B cell (primary cell): ENCODE measurements around the gene C2orf42. TPM values are rescaled to one million over a fixed set of nuclear protein-coding genes. Genes with fewer than 3 reads are reported as not detected.

Experiments
- ATAC-seq: fragments of 200-7000 bp; cut with Tn5 transposase; one replicate; pipeline ENCODE4 v1.10.0; 2021; ENCODE audit warnings: low read depth, mild to moderate bottlenecking, moderate number of reproducible peaks, moderate library complexity
- CTCF ChIA-PET: fragments of 350-600 bp; sonication (Branson Sonifier 250); formaldehyde crosslinking; loops from one replicate; lab custom pipeline; 2021; ENCODE audit warnings: antibody characterized with exemption, inconsistent platforms; lab: Charles Lee
- POLR2A ChIA-PET: fragments of 350-600 bp; sonication (Branson Sonifier 250); formaldehyde crosslinking; loops from one replicate; lab custom pipeline; 2021; ENCODE audit warnings: antibody characterized with exemption; lab: Charles Lee
- DNase-seq: peaks from one replicate; pipeline ENCODE4 v3.0.0; 2013
- H2AFZ ChIP-seq: 2 replicates; pipeline ENCODE4 v1.6.1; 2012; ENCODE audit warnings: mild to moderate bottlenecking, low read depth, low read length; ENCODE audit not compliant: insufficient read depth, poor library complexity, severe bottlenecking
- H3K27ac ChIP-seq, 2 donors: 1 replicate in 1 of 2; 2 replicates in 1 of 2; pipeline ENCODE4 v1.5.1; 2012 to 2013; ENCODE audit warnings: low read length in 2 of 2, mild to moderate bottlenecking in 2 of 2, moderate library complexity in 1 of 2
- H3K27me3 ChIP-seq, 4 experiments: fragments of 200-600 bp in 1 of 4; sonication (generic) in 1 of 4; replicated peaks in 1 of 4; 1 replicate in 2 of 4; 2 replicates in 2 of 4; pipeline versions ENCODE4 v1.6.1 to v1.7.0; 2013 to 2016; ENCODE audit warnings: low read length in 3 of 4, mild to moderate bottlenecking in 2 of 4, mixed read lengths in 1 of 4, moderate library complexity in 1 of 4; ENCODE audit not compliant: insufficient read depth in 4 of 4, control insufficient read depth in 3 of 4; ENCODE audit errors: control extremely low read depth in 1 of 4
- H3K36me3 ChIP-seq, 2 experiments: replicated peaks in 1 of 2; 1 replicate in 1 of 2; 2 replicates in 1 of 2; pipeline versions ENCODE4 v1.6.1 to v1.7.1; 2013; ENCODE audit warnings: low read length in 1 of 2; ENCODE audit not compliant: insufficient read depth in 2 of 2, control insufficient read depth in 1 of 2; ENCODE audit errors: control extremely low read depth in 1 of 2, extremely low read depth in 1 of 2
- H3K4me1 ChIP-seq, 2 donors: fragments of 200-600 bp in 1 of 2; sonication (generic) in 1 of 2; 1 replicate in 1 of 2; 2 replicates in 1 of 2; pipeline versions ENCODE4 v1.5.1 to v1.6.1; 2013 to 2017; ENCODE audit warnings: low read length in 2 of 2; ENCODE audit not compliant: control insufficient read depth in 2 of 2, insufficient read depth in 2 of 2
- H3K4me2 ChIP-seq: replicated peaks from 2 replicates; pipeline ENCODE3; 2012; ENCODE audit warnings: mild to moderate bottlenecking, low read depth, low read length; ENCODE audit not compliant: poor library complexity, severe bottlenecking
- H3K4me3 ChIP-seq, 5 experiments: fragments of 200-600 bp in 1 of 5; sonication (generic) in 1 of 5; 1 replicate in 3 of 5; 2 replicates in 2 of 5; pipeline versions ENCODE4 v1.5.1 to v1.7.0; 2011 to 2016; ENCODE audit warnings: low read length in 4 of 5, mild to moderate bottlenecking in 4 of 5, low read depth in 2 of 5, control low read depth in 1 of 5, moderate library complexity in 1 of 5; ENCODE audit not compliant: insufficient read depth in 1 of 5; ENCODE audit errors: control extremely low read depth in 1 of 5, extremely low read depth in 1 of 5
- H3K79me2 ChIP-seq: fragments of 200-600 bp; sonication (generic); one replicate; pipeline ENCODE4 v1.6.0; 2016; ENCODE audit warnings: low read length; ENCODE audit not compliant: control insufficient read depth, insufficient read depth
- H3K9ac ChIP-seq: fragments of 200-600 bp; sonication (generic); 2 replicates; pipeline ENCODE4 v1.6.1; 2017; ENCODE audit warnings: mild to moderate bottlenecking, low read length, moderate library complexity
- H3K9me3 ChIP-seq, 3 donors: one replicate each; pipeline versions ENCODE4 v1.6.1 to v1.7.1; 2013; ENCODE audit warnings: low read length in 2 of 3; ENCODE audit not compliant: control insufficient read depth in 2 of 3, insufficient read depth in 1 of 3; ENCODE audit errors: control extremely low read depth in 1 of 3
- H4K20me1 ChIP-seq: 2 replicates; pipeline ENCODE4 v1.6.0; 2012; ENCODE audit warnings: mild to moderate bottlenecking, low read length; ENCODE audit not compliant: insufficient read depth, control insufficient read depth, poor library complexity, severe bottlenecking
- H3K27ac Mint-ChIP-seq: one replicate; pipeline ENCODE4 v1.8.0; 2021; ENCODE audit warnings: mixed read lengths
- H3K27me3 Mint-ChIP-seq: one replicate; pipeline ENCODE4 v1.8.0; 2021; ENCODE audit warnings: mixed read lengths
- H3K4me1 Mint-ChIP-seq: one replicate; pipeline ENCODE4 v1.8.0; 2021; ENCODE audit warnings: mixed read lengths
- H3K4me3 Mint-ChIP-seq: one replicate; pipeline ENCODE4 v1.8.0; 2021; ENCODE audit warnings: mixed read lengths
- H3K9me3 Mint-ChIP-seq: one replicate; pipeline ENCODE4 v1.8.0; 2022; ENCODE audit warnings: mixed read lengths; ENCODE audit not compliant: insufficient read depth
- CTCF ChIP-seq: fragments of 200-600 bp; IDR thresholded peaks from one replicate; pipeline ENCODE4 v1.8.0; 2022; ENCODE audit warnings: antibody characterized with exemption, mild to moderate bottlenecking
- EZH2 ChIP-seq: IDR thresholded peaks from 2 replicates; pipeline ENCODE4 v1.6.1; 2012; ENCODE audit warnings: borderline replicate concordance, low read depth, mild to moderate bottlenecking, moderate library complexity, low read length; ENCODE audit not compliant: insufficient read depth, poor library complexity, severe bottlenecking
- WGBS: methylation state at CpG from one replicate; pipeline ENCODE4 v1.1.5; 2013; ENCODE audit warnings: missing lambda C conversion rate; ENCODE audit not compliant: insufficient coverage; 5-methylcytosine and 5-hydroxymethylcytosine counted together
- intact Hi-C: fragments of 100-400 bp; cut with micrococcal nuclease; formaldehyde crosslinking; loops from one replicate; pipeline ENCODE4 v1.10.0; 2022
- polyA plus RNA-seq: library from polyadenylated mRNA; depleted of rRNA; stranded (reverse); fragments of >200 nt; gene quantifications from 2 replicates; pipeline ENCODE4 v1.2.3, GENCODE V29; 2012
- total RNA-seq, 2 donors: library from RNA; stranded (reverse); fragments of 120-200 nt in 1 of 2; gene quantifications; 1 replicate in 1 of 2; 2 replicates in 1 of 2; pipeline versions ENCODE4 v1.2.3 to v1.2.4, GENCODE V29; 2013 to 2022

Gene C2orf42
- total and polyA plus RNA-seq, 2 donors (not counting 1 experiment from before 2014, with no cell fraction given) = 13.0 to 42.9 TPM

GRCh38 chr2:70122470-70122869 lies 68.3 kb downstream of the C2orf42 start:
- no peaks in the 10 kb centered on the region for H3K27me3 ChIP-seq
- no peaks in the 10 kb centered on the region for H3K9me3 ChIP-seq
- WGBS = 100% methylated on average over 1 of the region's 4 CpGs
- H3K4me3 Mint-ChIP-seq = peak overlapping the region; percentile 95
- no peak overlapping the region for H3K9ac ChIP-seq
- H3K4me3 ChIP-seq = no peak overlapping the region
- ChIA-PET CTCF (interaction anchor here (0.7 to 5.7 kb wide), 11 partner anchors 11 to 231 kb away, joined by 3 to 59 read pairs (median 4); partner anchors contain the start of gene PCBP1), POLR2A (interaction anchor here (0.7 to 8.5 kb wide), 10 partner anchors 12 to 69 kb away, joined by 3 to 170 read pairs (median 16); partner anchors contain the start of genes C2orf42 and PCBP1)
- ATAC-seq (no peak), DNase-seq (no peak)
- TF ChIP-seq CTCF (no peak), EZH2 (no peak)
- H3K36me3 ChIP-seq = no peaks in the 10 kb centered on the region
- H3K9me3 Mint-ChIP-seq = no peaks in the 10 kb centered on the region
- H3K4me1 Mint-ChIP-seq = peaks cover 68% of the 10 kb centered on the region
- no peak overlapping the region for H3K4me2 ChIP-seq
- peaks cover 4% of the 10 kb centered on the region for H3K79me2 ChIP-seq
- no peaks in the 10 kb centered on the region for H3K27me3 Mint-ChIP-seq
- intact Hi-C loops = no loop called here
- H3K4me1 ChIP-seq = peaks cover 64 to 76% of the 10 kb centered on the region in 2 donors
- H2AFZ ChIP-seq = no peak overlapping the region
- H4K20me1 ChIP-seq = no peaks in the 10 kb centered on the region
- peak overlapping the region; percentile 100 for H3K27ac Mint-ChIP-seq
- H3K27ac ChIP-seq = peak overlapping the region in 1 of 2 donors; percentile 100

GRCh38 chr2:70121627-70122372 lies 69.0 kb downstream of the C2orf42 start:
- WGBS = 27% methylated on average over 2 of the region's 6 CpGs
- H3K4me3 Mint-ChIP-seq = peak overlapping the region; percentile 77
- no peak overlapping the region for H3K4me3 ChIP-seq
- POLR2A ChIA-PET = interaction anchor here (0.7 to 8.5 kb wide), 11 partner anchors 12 to 1331 kb away, joined by 3 to 170 read pairs (median 9); partner anchors contain the start of genes C2orf42 and PCBP1
- peak overlapping the region; percentile 47 for H3K4me2 ChIP-seq
- TF ChIP-seq EZH2 (no peak), CTCF (no peak)
- DNase-seq (peak; percentile 45), ATAC-seq (no peak)
- H3K27me3 Mint-ChIP-seq = no peaks in the 10 kb centered on the region
- no peaks in the 10 kb centered on the region for H3K9me3 ChIP-seq
- no peaks in the 10 kb centered on the region for H3K79me2 ChIP-seq
- H3K27ac ChIP-seq = peak overlapping the region; percentile 65 to 100
- intact Hi-C loops = no loop called here
- H3K9me3 Mint-ChIP-seq = no peaks in the 10 kb centered on the region
- no peaks in the 10 kb centered on the region for H4K20me1 ChIP-seq
- peaks cover 70% of the 10 kb centered on the region for H3K4me1 Mint-ChIP-seq
- peak overlapping the region; percentile 100 for H3K27ac Mint-ChIP-seq
- H2AFZ ChIP-seq = peak overlapping the region; percentile 47
- H3K27me3 ChIP-seq = no peaks in the 10 kb centered on the region
- no peak overlapping the region for H3K9ac ChIP-seq
- H3K36me3 ChIP-seq = no peaks in the 10 kb centered on the region
- CTCF ChIA-PET = interaction anchor here (0.6 to 5.7 kb wide), 12 partner anchors 11 to 231 kb away, joined by 3 to 59 read pairs (median 5); partner anchors contain the start of gene PCBP1
- peaks cover 58 to 75% of the 10 kb centered on the region in 2 donors for H3K4me1 ChIP-seq
